K562 (cell line): Measurements from ENCODE around the gene NHLH1. TPM values are rescaled to one million over a fixed set of nuclear protein-coding genes. Genes with fewer than 3 reads are reported as not detected.

Experiments
- MGA ChIP-seq: fragments of 450-650 bp; IDR thresholded peaks from 2 replicates; pipeline ENCODE4 v1.6.1; 2016; ENCODE audit warnings: mild to moderate bottlenecking, moderate library complexity
- polyA plus RNA-seq, 8 experiments: library from polyadenylated mRNA; depleted of rRNA in 4 of 8; stranded (reverse) in 5 of 8; unstranded in 3 of 8; fragments of >200 nt; fragmentation: Nextera tagmentation in 2 of 8; fragmentation: Illumina TruSeq in 1 of 8; extraction: Ambion mirVana in 2 of 8; extraction: Trizol in 1 of 8; gene quantifications; 2 replicates each; pipeline versions ENCODE4 v1.2.1 to v1.2.3, GENCODE V29; 2011 to 2014; ENCODE audit warnings: inconsistent platforms in 1 of 8, missing spikeins in 1 of 8
- total RNA-seq, 7 experiments: library from RNA; depleted of rRNA in 6 of 7; stranded (reverse); fragments of >200 nt in 6 of 7; fragmentation: Illumina TruSeq in 2 of 7; extraction: Trizol in 2 of 7; gene quantifications; 2 replicates each; pipeline versions ENCODE4 v1.2.1 to v1.2.3, GENCODE V29; 2011 to 2021; ENCODE audit warnings: low replicate concordance in 1 of 7

The NHLH1 gene
- total and polyA plus RNA-seq, 9 of the 15 experiments (the other 6 are each of a cell fraction or from before 2014, with no cell fraction given) = 0.09 to 1.3 (median 0.35) TPM; not detected in 1

GRCh38 chr1:160409486-160409885 is 42.6 kb downstream of the NHLH1 start (continued):
- TF ChIP-seq MGA = no peak
